Panc1 (cell line): Measurements from ENCODE around the gene HSDL1. TPM values are rescaled to one million over a fixed set of nuclear protein-coding genes. Genes with fewer than 3 reads are reported as not detected.

ENCODE experiments used
- ATAC-seq: fragments of 200-7000 bp; cut with Tn5 transposase; 2 replicates; pipeline ENCODE4 v1.9.1; 2020; ENCODE audit warnings: mild to moderate bottlenecking, moderate library complexity
- BruUV-seq: library from RNA; stranded (reverse); fragments of 400-500 nt; replicated peaks from 2 replicates; lab custom pipeline; 2021; lab: Mats Ljungman, UMichigan
- CTCF ChIA-PET: fragments of 300-600 bp; sonication (Branson Sonifier 250); formaldehyde crosslinking; loops from one replicate; lab custom pipeline; 2022; ENCODE audit warnings: antibody characterized with exemption; lab: Charles Lee
- POLR2A ChIA-PET: fragments of 300-600 bp; sonication (Branson Sonifier 250); formaldehyde crosslinking; loops from one replicate; lab custom pipeline; 2022; ENCODE audit warnings: antibody characterized with exemption; lab: Charles Lee
- DNase-seq: peaks from one replicate; pipeline ENCODE4 v3.0.0-alpha.2; 2010; ENCODE audit warnings: low read depth, low spot score
- H3K27ac ChIP-seq: 2 replicates; pipeline ENCODE4 v1.5.1; 2011; ENCODE audit warnings: mild to moderate bottlenecking, low read length, inconsistent platforms
- H3K27me3 ChIP-seq: fragments of 200-500 bp; sonication (Bioruptor generic); 2 replicates; pipeline ENCODE4 v1.6.0; 2014; ENCODE audit warnings: low read length, inconsistent platforms; ENCODE audit not compliant: control insufficient read depth, insufficient read depth
- H3K36me3 ChIP-seq: fragments of 200-500 bp; sonication (Bioruptor generic); 2 replicates; pipeline ENCODE4 v1.5.1; 2014; ENCODE audit warnings: inconsistent platforms, mild to moderate bottlenecking, low read length, moderate library complexity; ENCODE audit not compliant: control insufficient read depth, insufficient read depth
- H3K4me1 ChIP-seq: 2 replicates; pipeline ENCODE4 v1.5.1; 2011; ENCODE audit warnings: inconsistent platforms, mild to moderate bottlenecking, low read length, moderate library complexity; ENCODE audit not compliant: control insufficient read depth, insufficient read depth
- H3K4me3 ChIP-seq, 2 experiments: 2 replicates each; pipeline ENCODE4 v1.5.1; 2011 to 2012; ENCODE audit warnings: low read depth in 2 of 2, low read length in 2 of 2, mild to moderate bottlenecking in 2 of 2, inconsistent platforms in 1 of 2, moderate library complexity in 1 of 2
- H3K9me3 ChIP-seq: fragments of 200-500 bp; sonication (Bioruptor generic); 2 replicates; pipeline ENCODE4 v1.5.1; 2014; ENCODE audit warnings: low read depth, mild to moderate bottlenecking, inconsistent platforms, low read length, moderate library complexity; ENCODE audit not compliant: control insufficient read depth, insufficient read depth
- POLR2AphosphoS5 ChIP-seq: IDR thresholded peaks from 2 replicates; pipeline ENCODE4 v1.6.1; 2012; ENCODE audit warnings: mild to moderate bottlenecking, low read depth, low read length, moderate library complexity
- SIN3A ChIP-seq: IDR thresholded peaks from 2 replicates; pipeline ENCODE4 v1.6.1; 2012; ENCODE audit warnings: low read depth, mild to moderate bottlenecking, low read length, moderate library complexity, borderline replicate concordance; ENCODE audit not compliant: insufficient read depth
- TCF7L2 ChIP-seq: IDR thresholded peaks from 2 replicates; pipeline ENCODE4 v1.6.1; 2011; ENCODE audit warnings: mild to moderate bottlenecking, low read depth, low read length, inconsistent platforms
- in situ Hi-C: cut with HindIII; loops from 2 replicates; pipeline ENCODE4 v1.10.0; 2016; ENCODE audit warnings: low sequenced_read_pairs, low pct_unique_long_range_greater_than_20kb
- intact Hi-C: fragments of 100-400 bp; cut with micrococcal nuclease; formaldehyde crosslinking; loops from one replicate; pipeline ENCODE4 v1.10.0; 2022; ENCODE audit not compliant: unreplicated experiment
- total RNA-seq: library from RNA; stranded (reverse); gene quantifications from one replicate; pipeline ENCODE4 v1.2.1, GENCODE V29; 2021; ENCODE audit not compliant: unreplicated experiment
- TF ChIP-seq, protein P1 (sequence below), 2 experiments: IDR thresholded peaks; 2 replicates each; pipeline ENCODE4 v1.6.1; 2011 to 2012; ENCODE audit warnings: low read depth in 2 of 2, control low read depth in 1 of 2, low read length in 1 of 2, mild to moderate bottlenecking in 1 of 2, moderate library complexity in 1 of 2; ENCODE audit not compliant: insufficient read depth in 1 of 2
- TF ChIP-seq, protein P2 (sequence below): fragments of 450-650 bp; IDR thresholded peaks from 2 replicates; pipeline ENCODE4 v1.5.1; 2017; ENCODE audit warnings: mild to moderate bottlenecking

Gene HSDL1
- total RNA-seq, 1 experiment from 2014 or later = 24.6 TPM

DNA sequence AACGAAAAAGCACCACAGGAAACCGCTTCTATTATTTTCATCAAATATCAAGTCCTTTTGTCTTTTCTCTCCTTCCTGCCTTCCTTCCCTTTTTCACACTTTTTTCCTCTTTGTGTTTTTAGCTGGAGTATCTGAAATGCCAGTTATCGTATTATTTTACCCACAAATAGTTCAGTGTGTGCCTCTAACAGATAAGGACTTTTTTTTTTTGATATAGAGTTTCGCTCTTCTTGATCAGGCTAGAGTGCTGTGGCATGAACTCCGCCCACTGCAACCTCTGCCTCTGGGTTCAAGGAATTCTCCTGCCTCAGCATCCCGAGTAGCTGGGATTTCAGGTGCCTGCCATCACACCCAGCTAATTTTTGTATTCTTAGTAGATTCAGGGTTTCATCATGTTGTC is 10.8 kb upstream of the HSDL1 start:
- no peaks in the 10 kb centered on the region for H3K36me3 ChIP-seq
- H3K4me1 ChIP-seq = no peaks in the 10 kb centered on the region; the same call in 1 of the 2 replicates
- no peak for DNase-seq
- ChIA-PET CTCF (interaction anchor here (1.0 kb wide), 1 partner anchor 11 kb away, joined by 3 read pairs; no protein-coding TSS in a partner anchor), POLR2A (no interaction called here)
- no peaks in the 10 kb centered on the region for H3K27me3 ChIP-seq
- BruUV-seq = no TSS peak
- no peak overlapping the region for H3K27ac ChIP-seq
- H3K4me3 ChIP-seq = no peak overlapping the region
- in situ Hi-C loops = no loop called here
- H3K9me3 ChIP-seq = no peaks in the 10 kb centered on the region
- TF ChIP-seq, protein P1, sequence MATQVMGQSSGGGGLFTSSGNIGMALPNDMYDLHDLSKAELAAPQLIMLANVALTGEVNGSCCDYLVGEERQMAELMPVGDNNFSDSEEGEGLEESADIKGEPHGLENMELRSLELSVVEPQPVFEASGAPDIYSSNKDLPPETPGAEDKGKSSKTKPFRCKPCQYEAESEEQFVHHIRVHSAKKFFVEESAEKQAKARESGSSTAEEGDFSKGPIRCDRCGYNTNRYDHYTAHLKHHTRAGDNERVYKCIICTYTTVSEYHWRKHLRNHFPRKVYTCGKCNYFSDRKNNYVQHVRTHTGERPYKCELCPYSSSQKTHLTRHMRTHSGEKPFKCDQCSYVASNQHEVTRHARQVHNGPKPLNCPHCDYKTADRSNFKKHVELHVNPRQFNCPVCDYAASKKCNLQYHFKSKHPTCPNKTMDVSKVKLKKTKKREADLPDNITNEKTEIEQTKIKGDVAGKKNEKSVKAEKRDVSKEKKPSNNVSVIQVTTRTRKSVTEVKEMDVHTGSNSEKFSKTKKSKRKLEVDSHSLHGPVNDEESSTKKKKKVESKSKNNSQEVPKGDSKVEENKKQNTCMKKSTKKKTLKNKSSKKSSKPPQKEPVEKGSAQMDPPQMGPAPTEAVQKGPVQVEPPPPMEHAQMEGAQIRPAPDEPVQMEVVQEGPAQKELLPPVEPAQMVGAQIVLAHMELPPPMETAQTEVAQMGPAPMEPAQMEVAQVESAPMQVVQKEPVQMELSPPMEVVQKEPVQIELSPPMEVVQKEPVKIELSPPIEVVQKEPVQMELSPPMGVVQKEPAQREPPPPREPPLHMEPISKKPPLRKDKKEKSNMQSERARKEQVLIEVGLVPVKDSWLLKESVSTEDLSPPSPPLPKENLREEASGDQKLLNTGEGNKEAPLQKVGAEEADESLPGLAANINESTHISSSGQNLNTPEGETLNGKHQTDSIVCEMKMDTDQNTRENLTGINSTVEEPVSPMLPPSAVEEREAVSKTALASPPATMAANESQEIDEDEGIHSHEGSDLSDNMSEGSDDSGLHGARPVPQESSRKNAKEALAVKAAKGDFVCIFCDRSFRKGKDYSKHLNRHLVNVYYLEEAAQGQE (IDR thresholded peaks at IDR 0.05; ENCODE audit: insufficient read depth in 1 of 2, low read depth in 2 of 2, low read length in 1 of 2) = no peak
- TF ChIP-seq, protein P2, sequence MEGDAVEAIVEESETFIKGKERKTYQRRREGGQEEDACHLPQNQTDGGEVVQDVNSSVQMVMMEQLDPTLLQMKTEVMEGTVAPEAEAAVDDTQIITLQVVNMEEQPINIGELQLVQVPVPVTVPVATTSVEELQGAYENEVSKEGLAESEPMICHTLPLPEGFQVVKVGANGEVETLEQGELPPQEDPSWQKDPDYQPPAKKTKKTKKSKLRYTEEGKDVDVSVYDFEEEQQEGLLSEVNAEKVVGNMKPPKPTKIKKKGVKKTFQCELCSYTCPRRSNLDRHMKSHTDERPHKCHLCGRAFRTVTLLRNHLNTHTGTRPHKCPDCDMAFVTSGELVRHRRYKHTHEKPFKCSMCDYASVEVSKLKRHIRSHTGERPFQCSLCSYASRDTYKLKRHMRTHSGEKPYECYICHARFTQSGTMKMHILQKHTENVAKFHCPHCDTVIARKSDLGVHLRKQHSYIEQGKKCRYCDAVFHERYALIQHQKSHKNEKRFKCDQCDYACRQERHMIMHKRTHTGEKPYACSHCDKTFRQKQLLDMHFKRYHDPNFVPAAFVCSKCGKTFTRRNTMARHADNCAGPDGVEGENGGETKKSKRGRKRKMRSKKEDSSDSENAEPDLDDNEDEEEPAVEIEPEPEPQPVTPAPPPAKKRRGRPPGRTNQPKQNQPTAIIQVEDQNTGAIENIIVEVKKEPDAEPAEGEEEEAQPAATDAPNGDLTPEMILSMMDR = no peak
- no peak for TF ChIP-seq POLR2AphosphoS5
- TF ChIP-seq SIN3A = no peak
- TF ChIP-seq TCF7L2 = no peak
- no peak for ATAC-seq
- intact Hi-C loops = no loop called here

DNA sequence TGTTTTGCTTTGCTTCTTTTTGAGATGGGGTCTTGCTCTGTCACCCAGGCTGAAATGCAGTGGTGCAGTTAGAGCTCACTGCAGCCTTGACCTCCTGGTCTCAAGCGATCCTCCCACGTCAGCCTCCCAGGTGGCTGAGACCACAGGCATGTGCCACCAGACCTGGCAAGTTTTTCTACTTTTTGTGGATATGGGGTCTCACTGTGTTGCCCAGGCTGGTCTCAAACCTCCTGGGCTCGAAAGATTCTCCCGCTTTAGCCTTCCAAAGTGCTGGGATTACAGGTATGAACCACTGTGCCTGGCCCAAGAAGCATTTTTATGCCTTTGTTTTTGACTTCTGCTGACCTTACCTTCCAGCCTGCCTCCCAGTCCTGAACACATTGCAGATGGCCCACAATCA is 10.2 kb upstream of the HSDL1 start:
- POLR2A ChIA-PET = no interaction called here
- Histone ChIP-seq H3K36me3 (no peaks in the 10 kb centered on the region), H3K27me3 (no peaks in the 10 kb centered on the region), H3K9me3 (no peaks in the 10 kb centered on the region), H3K27ac (no peak overlapping the region), H3K4me3 (no peak overlapping the region), H3K4me1 (no peaks in the 10 kb centered on the region; the same call in 1 of the 2 replicates)
- ATAC-seq (no peak), DNase-seq (no peak)
- no TSS peak for BruUV-seq
- CTCF ChIA-PET = no interaction called here
- intact Hi-C loops = no loop called here
- in situ Hi-C loops = no loop called here
- TF ChIP-seq, protein P1 (IDR thresholded peaks at IDR 0.05; ENCODE audit: insufficient read depth in 1 of 2, low read depth in 2 of 2, low read length in 1 of 2) = no peak
- no peak for TF ChIP-seq POLR2AphosphoS5
- TF ChIP-seq, protein P2 = no peak
